AG09309 (cell line): ENCODE data around the gene INSIG2.

Experiments used
- DNase-seq: peaks from one replicate; pipeline ENCODE4 v3.0.0-alpha.2; 2010; ENCODE audit warnings: low read depth
- H3K4me3 ChIP-seq: 2 replicates; pipeline ENCODE4 v1.5.1; 2011; ENCODE audit warnings: mild to moderate bottlenecking, low read depth, low read length, moderate library complexity; ENCODE audit not compliant: control insufficient read depth
- TF ChIP-seq, protein P1 (sequence below): IDR thresholded peaks from 2 replicates; pipeline ENCODE4 v1.5.1; 2011; ENCODE audit warnings: mild to moderate bottlenecking, low read depth, low read length, inconsistent platforms; ENCODE audit not compliant: insufficient read depth, control insufficient read depth; ENCODE audit errors: missing control alignments

The INSIG2 gene

DNA sequence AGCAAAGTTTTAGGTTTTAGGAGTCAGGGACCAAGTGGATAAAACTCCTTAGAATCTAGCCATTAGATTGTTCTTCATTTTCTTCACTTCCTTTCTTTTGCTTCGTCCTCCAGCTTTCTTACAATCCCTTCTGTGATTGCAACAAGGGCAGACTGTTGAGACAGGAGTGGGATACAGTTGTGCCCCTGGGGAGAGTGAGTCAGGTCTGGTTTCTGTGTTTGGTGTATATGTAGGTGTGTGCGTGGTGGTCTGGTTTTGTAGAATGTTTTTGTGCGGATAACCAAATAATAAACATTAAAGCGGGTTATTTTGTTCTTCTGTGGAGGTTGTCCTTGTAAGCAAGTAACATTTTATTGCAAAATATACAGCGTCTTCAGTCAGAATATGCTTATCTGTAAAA, 7.3 kb downstream of the INSIG2 start:
- no peak for DNase-seq
- TF ChIP-seq, protein P1, sequence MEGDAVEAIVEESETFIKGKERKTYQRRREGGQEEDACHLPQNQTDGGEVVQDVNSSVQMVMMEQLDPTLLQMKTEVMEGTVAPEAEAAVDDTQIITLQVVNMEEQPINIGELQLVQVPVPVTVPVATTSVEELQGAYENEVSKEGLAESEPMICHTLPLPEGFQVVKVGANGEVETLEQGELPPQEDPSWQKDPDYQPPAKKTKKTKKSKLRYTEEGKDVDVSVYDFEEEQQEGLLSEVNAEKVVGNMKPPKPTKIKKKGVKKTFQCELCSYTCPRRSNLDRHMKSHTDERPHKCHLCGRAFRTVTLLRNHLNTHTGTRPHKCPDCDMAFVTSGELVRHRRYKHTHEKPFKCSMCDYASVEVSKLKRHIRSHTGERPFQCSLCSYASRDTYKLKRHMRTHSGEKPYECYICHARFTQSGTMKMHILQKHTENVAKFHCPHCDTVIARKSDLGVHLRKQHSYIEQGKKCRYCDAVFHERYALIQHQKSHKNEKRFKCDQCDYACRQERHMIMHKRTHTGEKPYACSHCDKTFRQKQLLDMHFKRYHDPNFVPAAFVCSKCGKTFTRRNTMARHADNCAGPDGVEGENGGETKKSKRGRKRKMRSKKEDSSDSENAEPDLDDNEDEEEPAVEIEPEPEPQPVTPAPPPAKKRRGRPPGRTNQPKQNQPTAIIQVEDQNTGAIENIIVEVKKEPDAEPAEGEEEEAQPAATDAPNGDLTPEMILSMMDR = no peak
- H3K4me3 ChIP-seq = no peak overlapping the region

DNA sequence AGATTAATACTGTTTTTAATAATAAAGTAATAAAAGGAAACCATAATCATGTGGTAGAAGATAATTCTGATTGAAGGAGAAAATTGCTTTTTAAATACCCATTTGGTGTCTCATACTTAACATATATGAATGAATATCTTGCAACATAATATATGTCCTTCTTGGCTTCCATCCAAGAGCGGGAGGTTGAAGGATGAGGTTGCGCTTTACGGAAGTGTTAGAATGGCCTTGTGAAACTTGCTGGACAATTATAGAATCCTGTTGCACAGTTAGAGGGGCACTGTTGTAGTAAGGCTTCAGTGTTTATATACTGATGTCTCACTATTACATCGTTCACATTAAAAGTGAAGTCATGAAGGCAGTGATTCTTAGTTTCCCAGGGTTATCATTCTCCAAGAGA, 9.4 kb downstream of the INSIG2 start:
- no peak overlapping the region for H3K4me3 ChIP-seq
- TF ChIP-seq, protein P1 = no peak
- DNase-seq = no peak

DNA sequence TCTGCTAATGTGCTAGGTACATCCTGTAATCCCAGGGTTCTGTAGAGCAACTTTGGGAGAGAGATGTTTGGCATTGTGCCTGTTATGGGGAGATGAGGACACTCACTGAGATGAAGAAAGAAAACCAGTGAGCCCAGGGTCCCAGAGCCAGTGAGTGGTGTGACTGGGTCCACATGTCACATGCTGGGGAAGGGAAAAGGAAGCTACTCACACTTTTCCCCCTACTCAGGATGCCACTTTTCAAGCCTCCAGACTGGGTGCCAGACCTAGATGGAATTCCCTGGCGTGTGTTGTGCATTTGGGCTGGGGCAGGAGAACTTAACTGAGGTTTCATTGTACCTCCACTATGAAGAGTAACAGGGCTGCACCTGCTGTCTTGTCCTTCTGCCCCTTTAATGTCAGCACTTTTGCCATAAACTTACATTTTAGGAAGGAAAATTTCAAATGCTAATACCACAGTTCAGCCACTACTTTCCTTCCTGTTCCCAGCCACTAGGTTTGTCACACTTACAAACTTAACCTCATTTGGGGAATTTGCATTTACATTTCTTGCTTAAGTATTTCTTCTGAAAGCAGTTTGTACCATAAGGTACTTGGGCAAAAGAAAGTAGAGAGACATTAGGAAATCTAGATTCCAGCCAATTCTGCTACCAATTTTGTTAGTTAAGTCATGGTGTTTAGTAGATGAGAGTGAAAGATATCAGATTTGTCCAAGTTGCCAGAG, 10.2 kb downstream of the INSIG2 start:
- DNase-seq = no peak
- TF ChIP-seq, protein P1 = no peak
- no peak overlapping the region for H3K4me3 ChIP-seq

DNA sequence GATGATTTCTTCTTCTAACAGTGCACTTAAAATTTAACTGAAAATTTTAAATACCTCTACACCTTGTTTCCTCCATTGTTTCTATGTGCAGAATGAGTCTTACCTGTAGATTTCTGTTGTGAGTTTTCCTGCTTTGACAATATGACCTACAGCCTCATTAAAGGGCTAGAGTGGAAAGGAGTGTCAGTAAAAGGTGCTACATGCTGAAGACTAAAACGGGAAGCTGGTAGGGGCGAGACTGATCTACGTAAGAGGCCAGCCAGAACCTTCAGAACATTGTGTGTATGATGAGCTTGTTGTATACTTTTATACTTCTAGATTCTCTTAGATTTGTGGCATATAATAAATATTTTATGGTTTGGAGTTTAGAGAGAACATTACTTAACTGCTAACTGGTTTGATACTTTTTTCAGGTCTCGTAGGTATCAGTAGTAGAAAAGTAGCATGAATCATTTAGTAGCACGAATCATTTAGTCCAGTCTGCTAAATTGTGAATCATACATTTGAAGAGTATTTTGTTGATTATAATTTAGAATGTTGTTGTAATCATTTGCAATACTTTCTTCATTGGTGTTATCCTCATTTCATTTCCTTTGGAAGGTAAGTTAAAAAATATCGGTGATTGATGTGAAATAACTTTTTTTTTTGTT, 14.3 kb downstream of the INSIG2 start:
- H3K4me3 ChIP-seq = no peak overlapping the region
- TF ChIP-seq, protein P1 = no peak
- no peak for DNase-seq

DNA sequence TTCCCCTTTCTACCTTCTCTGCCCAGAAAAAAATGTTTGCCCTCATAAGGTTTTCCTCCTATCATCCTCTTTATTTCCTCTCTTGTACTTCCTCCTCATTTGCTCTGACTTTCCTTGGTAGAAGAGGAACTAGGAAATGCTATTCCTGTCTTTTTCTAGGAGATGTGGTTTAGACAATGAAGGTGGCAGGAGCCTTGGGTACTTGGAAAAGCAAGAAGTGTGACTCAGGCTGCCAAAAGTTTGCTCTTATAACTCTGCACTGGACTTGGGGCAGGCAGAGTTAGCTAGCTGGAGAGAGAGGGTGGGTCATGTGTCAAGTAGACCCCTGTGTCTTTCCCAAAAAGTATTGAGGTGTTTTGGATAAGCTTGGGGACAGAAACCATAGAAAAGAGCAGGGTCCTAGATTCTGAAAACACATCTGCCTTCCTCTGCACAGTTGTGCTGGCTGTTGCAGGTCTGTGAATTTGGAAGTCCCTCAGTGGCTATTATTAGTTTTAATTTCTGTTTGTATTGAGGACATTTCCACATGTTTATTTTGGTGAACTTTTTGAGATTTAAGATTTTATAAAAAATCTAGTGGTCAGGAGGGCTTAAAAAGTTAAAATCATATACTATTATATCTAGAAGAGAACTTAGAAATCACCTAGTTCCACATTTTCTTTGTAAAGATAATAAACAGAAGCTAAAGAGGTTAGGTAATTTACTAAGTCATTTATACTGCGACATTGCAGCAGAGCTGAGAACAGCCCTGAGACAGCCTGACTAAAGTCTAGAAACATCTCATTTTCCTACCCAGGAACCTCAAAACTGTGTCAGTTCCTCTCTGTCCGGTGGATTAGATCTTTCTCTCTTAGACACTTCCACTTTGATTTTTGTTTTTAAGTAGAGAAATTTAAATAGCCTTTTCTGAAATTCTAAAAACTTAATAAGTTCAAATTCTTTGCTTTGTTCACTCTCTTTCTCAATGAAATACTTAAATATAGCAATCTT, 16.0 kb downstream of the INSIG2 start:
- TF ChIP-seq, protein P1 = no peak
- no peak for DNase-seq
- H3K4me3 ChIP-seq = no peak overlapping the region

DNA sequence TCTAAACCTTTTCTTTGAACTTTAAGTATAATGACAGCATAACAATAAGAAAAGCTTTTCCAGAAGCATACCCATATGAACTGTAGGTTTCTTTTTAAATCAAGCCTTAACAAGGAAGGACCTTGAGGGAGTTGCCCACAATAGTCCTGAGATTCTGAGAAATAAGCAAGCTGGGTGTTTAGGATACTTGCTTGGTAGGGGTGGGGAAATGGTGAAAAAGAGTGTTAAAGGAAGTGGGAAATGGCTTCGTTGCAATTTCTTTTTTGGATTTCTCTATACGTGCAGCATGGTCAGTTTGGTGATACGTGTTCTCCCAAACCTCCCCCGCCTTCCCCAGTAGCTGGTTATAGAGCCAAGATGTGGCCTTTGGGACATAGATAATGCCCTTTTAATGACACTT, 17.2 kb downstream of the INSIG2 start:
- no peak overlapping the region for H3K4me3 ChIP-seq
- TF ChIP-seq, protein P1 = no peak
- no peak for DNase-seq
